Urinary bladder (tissue), 4 donors: ENCODE results near the gene LMBRD1. TPM values are rescaled to one million over a fixed set of nuclear protein-coding genes. Genes with fewer than 3 reads are reported as not detected.
"Not testable (repeated sequence)": the region's sequence is repeated elsewhere in the genome, so short reads cannot be mapped to it uniquely, and the experiment has no call there.

Experiments used
- DNase-seq: peaks from one replicate; pipeline ENCODE4 v3.0.0-alpha.2; 2015; ENCODE audit errors: extremely low spot score
- H3K27ac ChIP-seq: one replicate; pipeline ENCODE4 v1.5.1; 2013; ENCODE audit warnings: low read depth, mild to moderate bottlenecking, moderate library complexity
- H3K36me3 ChIP-seq: one replicate; pipeline ENCODE4 v1.6.1; 2013; ENCODE audit warnings: mild to moderate bottlenecking, moderate library complexity; ENCODE audit not compliant: insufficient read depth
- H3K4me1 ChIP-seq: one replicate; pipeline ENCODE4 v1.6.1; 2013; ENCODE audit warnings: mild to moderate bottlenecking, moderate library complexity; ENCODE audit not compliant: insufficient read depth
- H3K4me3 ChIP-seq: one replicate; pipeline ENCODE4 v1.5.1; 2013; ENCODE audit warnings: low read depth, low read length
- WGBS: extraction: QIAGEN DNeasy Blood & Tissue Kit; methylation state at CpG from one replicate; pipeline ENCODE4 v1.1.7; 2013; 5-methylcytosine and 5-hydroxymethylcytosine counted together
- polyA plus RNA-seq: library from polyadenylated mRNA; stranded (reverse); fragments of 200-250 nt; gene quantifications from one replicate; pipeline ENCODE4 v1.2.3, GENCODE V29; 2013
- total RNA-seq: library from RNA; depleted of rRNA; stranded (reverse); fragments of >200 nt; gene quantifications from one replicate; pipeline ENCODE4 v1.2.3, GENCODE V29; 2014
- donor health status: healthy with polysubstance abuse.
- donor health status: healthy.

The LMBRD1 gene
- total and polyA plus RNA-seq, 2 donors = 50.4 to 86.8 TPM

- no peak for DNase-seq
- H3K4me1 ChIP-seq = no peaks in the 10 kb centered on the region
- no peak overlapping the region for H3K4me3 ChIP-seq
- H3K27ac ChIP-seq = no peak overlapping the region
- H3K36me3 ChIP-seq = no peaks in the 10 kb centered on the region
Observed at GRCh38 chr6:69817358-69817757, 20.5 kb upstream of the LMBRD1 start.

GRCh38 chr6:69816569-69816968 is 19.8 kb upstream of the LMBRD1 start:
- Histone ChIP-seq H3K36me3 (no peaks in the 10 kb centered on the region), H3K4me1 (no peaks in the 10 kb centered on the region), H3K4me3 (no peak overlapping the region), H3K27ac (no peak overlapping the region)
- DNase-seq = no peak
- 74% methylated on average over 3 of the region's 3 CpGs for WGBS

GRCh38 chr6:69816026-69816425 is 19.2 kb upstream of the LMBRD1 start:
- no peak for DNase-seq
- H3K4me3 ChIP-seq = no peak overlapping the region
- no peaks in the 10 kb centered on the region for H3K4me1 ChIP-seq
- 95% methylated on average over 1 of the region's 1 CpG for WGBS
- no peak overlapping the region for H3K27ac ChIP-seq
- no peaks in the 10 kb centered on the region for H3K36me3 ChIP-seq

GRCh38 chr6:69813508-69813907 is 16.7 kb upstream of the LMBRD1 start:
- WGBS = 66% methylated on average over 1 of the region's 1 CpG
- Histone ChIP-seq H3K4me1 (no peaks in the 10 kb centered on the region), H3K36me3 (no peaks in the 10 kb centered on the region), H3K4me3 (no peak overlapping the region), H3K27ac (no peak overlapping the region)
- no peak for DNase-seq

GRCh38 chr6:69812746-69813427 is 16.1 kb upstream of the LMBRD1 start:
- H3K4me1 ChIP-seq = no peaks in the 10 kb centered on the region
- no peak for DNase-seq
- no peak overlapping the region for H3K27ac ChIP-seq
- WGBS = 60% methylated on average over 4 of the region's 4 CpGs
- no peak overlapping the region for H3K4me3 ChIP-seq
- H3K36me3 ChIP-seq = no peaks in the 10 kb centered on the region

- Histone ChIP-seq H3K4me1 (no peaks in the 10 kb centered on the region), H3K36me3 (peaks cover 2% of the 10 kb centered on the region), H3K4me3 (no peak overlapping the region), H3K27ac (no peak overlapping the region)
- 89% methylated on average over 4 of the region's 4 CpGs for WGBS
- DNase-seq = no peak
Observed at GRCh38 chr6:69802995-69803394, 6.2 kb upstream of the LMBRD1 start.

GRCh38 chr6:69801711-69802110 is 4.9 kb upstream of the LMBRD1 start:
- no peaks in the 10 kb centered on the region for H3K4me1 ChIP-seq
- DNase-seq = no peak
- 93% methylated on average over 2 of the region's 2 CpGs for WGBS
- no peak overlapping the region for H3K4me3 ChIP-seq
- peaks cover 2% of the 10 kb centered on the region for H3K36me3 ChIP-seq
- H3K27ac ChIP-seq = no peak overlapping the region

- DNase-seq = no peak
- H3K36me3 ChIP-seq = peaks cover 2% of the 10 kb centered on the region
- no peaks in the 10 kb centered on the region for H3K4me1 ChIP-seq
- no peak overlapping the region for H3K4me3 ChIP-seq
- 41% methylated on average over 1 of the region's 1 CpG for WGBS
- H3K27ac ChIP-seq = no peak overlapping the region
Observed at GRCh38 chr6:69801225-69801624, 4.4 kb upstream of the LMBRD1 start.

GRCh38 chr6:69798796-69799195 is 2.0 kb upstream of the LMBRD1 start:
- not testable (repeated sequence) for H3K36me3 ChIP-seq, DNase-seq, H3K4me3 ChIP-seq, H3K27ac ChIP-seq, H3K4me1 ChIP-seq

GRCh38 chr6:69796073-69796641 is 653 bp downstream of the LMBRD1 start:
- Histone ChIP-seq H3K4me1 (no peaks in the 10 kb centered on the region), H3K4me3 (peak overlapping the region; percentile 77), H3K27ac (peak overlapping the region; percentile 92), H3K36me3 (peaks cover 2% of the 10 kb centered on the region)
- WGBS = 1% methylated on average over 20 of the region's 20 CpGs
- peak; percentile 52 for DNase-seq

- H3K27ac ChIP-seq = peak overlapping the region; percentile 92
- WGBS = 8% methylated on average over 5 of the region's 5 CpGs
- peak; percentile 17 for DNase-seq
- peak overlapping the region; percentile 77 for H3K4me3 ChIP-seq
- no peaks in the 10 kb centered on the region for H3K4me1 ChIP-seq
- peaks cover 2% of the 10 kb centered on the region for H3K36me3 ChIP-seq
Observed at GRCh38 chr6:69795469-69796072, 1.2 kb downstream of the LMBRD1 start.

- H3K4me1 ChIP-seq = no peaks in the 10 kb centered on the region
- H3K27ac ChIP-seq = no peak overlapping the region
- no peak for DNase-seq
- H3K4me3 ChIP-seq = no peak overlapping the region
- H3K36me3 ChIP-seq = no peaks in the 10 kb centered on the region
Observed at GRCh38 chr6:69792292-69792691, 4.5 kb downstream of the LMBRD1 start.

GRCh38 chr6:69791065-69791471 is 5.7 kb downstream of the LMBRD1 start:
- WGBS = 38% methylated on average over 2 of the region's 2 CpGs
- H3K4me1 ChIP-seq = no peaks in the 10 kb centered on the region
- no peaks in the 10 kb centered on the region for H3K36me3 ChIP-seq
- no peak overlapping the region for H3K4me3 ChIP-seq
- DNase-seq = no peak
- H3K27ac ChIP-seq = no peak overlapping the region

GRCh38 chr6:69790629-69791028 is 6.2 kb downstream of the LMBRD1 start:
- H3K4me3 ChIP-seq = no peak overlapping the region
- no peak for DNase-seq
- H3K36me3 ChIP-seq = no peaks in the 10 kb centered on the region
- H3K27ac ChIP-seq = no peak overlapping the region
- WGBS = 72% methylated on average over 2 of the region's 2 CpGs
- H3K4me1 ChIP-seq = no peaks in the 10 kb centered on the region
